Cardiac muscle cell (in vitro differentiated cells and primary cell): ENCODE measurements around the gene SLC5A4. TPM values are rescaled to one million over a fixed set of nuclear protein-coding genes. Genes with fewer than 3 reads are reported as not detected.

Experiments
- DNase-seq, 2 donors: peaks; one replicate each; pipeline versions ENCODE4 v3.0.0 to v3.0.0-alpha.2; 2010 to 2017; ENCODE audit warnings: low read depth in 1 of 2, low spot score in 1 of 2
- H3K27ac ChIP-seq: fragments of 200-600 bp; sonication (generic); 2 replicates; pipeline ENCODE4 v1.5.1; 2016
- H3K27me3 ChIP-seq: fragments of 200-600 bp; sonication (generic); 2 replicates; pipeline ENCODE4 v1.6.0; 2016; ENCODE audit warnings: control low read depth
- H3K36me3 ChIP-seq: fragments of 200-600 bp; sonication (generic); 2 replicates; pipeline ENCODE4 v1.5.1; 2016; ENCODE audit warnings: control low read depth
- H3K4me1 ChIP-seq: fragments of 200-600 bp; sonication (generic); 2 replicates; pipeline ENCODE4 v1.8.1; 2017; ENCODE audit warnings: low read depth, mild to moderate bottlenecking, mixed run types
- H3K4me3 ChIP-seq: fragments of 200-600 bp; sonication (generic); 2 replicates; pipeline ENCODE4 v1.5.1; 2016; ENCODE audit warnings: mild to moderate bottlenecking
- H3K9me3 ChIP-seq: fragments of 200-600 bp; sonication (generic); 2 replicates; pipeline ENCODE4 v1.5.1; 2017; ENCODE audit warnings: low read depth, mild to moderate bottlenecking, control low read depth
- CTCF ChIP-seq: IDR thresholded peaks from 2 replicates; pipeline ENCODE4 v1.5.1; 2012; ENCODE audit warnings: low read depth, mild to moderate bottlenecking, low read length
- polyA plus RNA-seq: library from polyadenylated mRNA; unstranded; fragments of >200 nt; fragmentation: Nextera tagmentation; extraction: Ambion mirVana; gene quantifications from 2 replicates; pipeline ENCODE4 v1.2.1, GENCODE V29; 2016
- total RNA-seq: library from RNA; depleted of rRNA; stranded (reverse); fragments of >200 nt; gene quantifications from 2 replicates; pipeline ENCODE4 v1.2.3, GENCODE V29; 2016

The SLC5A4 gene
- total and polyA plus RNA-seq, 2 experiments from 2014 or later = not detected

- no peak overlapping the region for H3K27ac ChIP-seq
- DNase-seq = no peak
- H3K36me3 ChIP-seq = no peaks in the 10 kb centered on the region
- H3K9me3 ChIP-seq = no peaks in the 10 kb centered on the region
- no peaks in the 10 kb centered on the region for H3K4me1 ChIP-seq
- no peaks in the 10 kb centered on the region for H3K27me3 ChIP-seq
- TF ChIP-seq CTCF = no peak
- H3K4me3 ChIP-seq = no peak overlapping the region
Measured at GRCh38 chr22:32226326-32227104, 28.6 kb downstream of the SLC5A4 start.

- no peak for TF ChIP-seq CTCF
- no peaks in the 10 kb centered on the region for H3K36me3 ChIP-seq
- H3K27me3 ChIP-seq = no peaks in the 10 kb centered on the region
- no peaks in the 10 kb centered on the region for H3K4me1 ChIP-seq
- no peaks in the 10 kb centered on the region for H3K9me3 ChIP-seq
- no peak overlapping the region for H3K27ac ChIP-seq
- H3K4me3 ChIP-seq = no peak overlapping the region
- DNase-seq = no peak
Measured at GRCh38 chr22:32222991-32223390, 32.2 kb downstream of the SLC5A4 start.

- H3K9me3 ChIP-seq = no peaks in the 10 kb centered on the region
- no peaks in the 10 kb centered on the region for H3K27me3 ChIP-seq
- no peak for DNase-seq
- H3K36me3 ChIP-seq = no peaks in the 10 kb centered on the region
- H3K4me3 ChIP-seq = no peak overlapping the region
- TF ChIP-seq CTCF = no peak
- no peak overlapping the region for H3K27ac ChIP-seq
- no peaks in the 10 kb centered on the region for H3K4me1 ChIP-seq
Measured at GRCh38 chr22:32219026-32219425, 36.1 kb downstream of the SLC5A4 start.

DNA sequence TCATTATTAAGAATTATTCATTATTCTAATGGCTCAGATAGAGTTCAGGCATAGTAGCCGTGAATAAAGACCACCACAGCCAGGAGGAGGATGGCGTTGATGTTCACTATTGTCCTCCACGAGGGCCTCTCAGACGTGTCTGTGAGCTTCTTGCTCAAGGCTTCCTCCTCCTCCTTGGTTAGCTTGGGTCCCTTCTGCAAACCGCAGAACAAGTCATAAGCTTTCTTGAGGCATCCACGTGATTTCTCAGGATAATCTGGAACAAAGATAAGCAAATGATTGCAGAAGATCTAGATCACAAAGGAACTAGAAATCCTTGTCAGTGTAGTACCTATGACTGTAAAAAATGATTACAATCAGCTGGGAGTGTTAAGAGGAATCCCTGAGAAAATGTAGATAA lies 36.7 kb downstream of the SLC5A4 start:
- no peak for DNase-seq
- Histone ChIP-seq H3K4me3 (no peak overlapping the region), H3K9me3 (no peaks in the 10 kb centered on the region), H3K4me1 (no peaks in the 10 kb centered on the region), H3K27ac (no peak overlapping the region), H3K27me3 (no peaks in the 10 kb centered on the region), H3K36me3 (no peaks in the 10 kb centered on the region)
- TF ChIP-seq CTCF = no peak

DNA sequence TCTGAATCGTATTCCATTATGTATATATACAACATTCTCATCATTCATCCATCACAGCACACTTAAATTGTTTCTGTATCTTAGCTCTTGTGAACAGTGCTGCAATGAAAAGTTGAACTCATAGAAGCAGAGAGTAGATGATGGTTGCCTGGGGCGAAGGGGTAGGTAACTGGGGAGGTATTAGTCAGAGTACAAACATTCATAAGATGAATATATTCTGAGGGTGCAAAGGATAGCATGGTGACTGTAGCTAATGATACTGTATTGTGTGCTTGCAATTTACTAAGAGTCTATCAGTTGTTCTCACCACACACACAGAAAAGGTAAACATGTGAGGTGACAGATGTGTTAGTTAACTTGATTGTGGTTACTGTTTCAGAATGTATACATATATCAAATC lies 37.7 kb downstream of the SLC5A4 start:
- H3K4me3 ChIP-seq = no peak overlapping the region
- no peaks in the 10 kb centered on the region for H3K27me3 ChIP-seq
- no peak for TF ChIP-seq CTCF
- no peak for DNase-seq
- no peaks in the 10 kb centered on the region for H3K9me3 ChIP-seq
- H3K27ac ChIP-seq = no peak overlapping the region
- no peaks in the 10 kb centered on the region for H3K4me1 ChIP-seq
- no peaks in the 10 kb centered on the region for H3K36me3 ChIP-seq
